ENCODE measurements around the gene RASAL2. TPM values are rescaled to one million over a fixed set of nuclear protein-coding genes. Genes with fewer than 3 reads are reported as not detected.

RASAL2 gene
- total and polyA plus RNA-seq, 9 of the 15 experiments (the other 6 are each of a cell fraction or from before 2014, with no cell fraction given): 0.13 to 1.0 (median 0.62) TPM

DNA sequence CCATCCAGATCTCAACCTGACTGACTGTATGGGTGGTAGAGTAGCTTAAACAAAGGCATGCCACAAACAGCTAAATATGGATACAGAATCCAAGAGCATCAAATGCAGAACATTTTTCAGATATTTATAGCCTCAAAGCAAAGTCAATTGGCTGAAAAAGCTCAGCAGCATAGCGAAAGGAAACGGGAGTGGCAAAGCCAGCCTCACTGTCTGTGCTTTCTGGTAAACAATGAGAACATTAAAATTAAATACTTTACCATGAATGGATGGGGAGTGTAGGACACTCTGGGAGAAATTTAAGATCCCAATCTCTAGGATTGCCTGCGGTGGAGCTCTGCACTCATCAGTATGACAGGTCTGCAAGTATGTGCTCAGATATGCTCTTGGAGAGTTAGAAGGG is 4.4 kb downstream of the RASAL2 start (continued):
- TF ChIP-seq, protein P1, sequence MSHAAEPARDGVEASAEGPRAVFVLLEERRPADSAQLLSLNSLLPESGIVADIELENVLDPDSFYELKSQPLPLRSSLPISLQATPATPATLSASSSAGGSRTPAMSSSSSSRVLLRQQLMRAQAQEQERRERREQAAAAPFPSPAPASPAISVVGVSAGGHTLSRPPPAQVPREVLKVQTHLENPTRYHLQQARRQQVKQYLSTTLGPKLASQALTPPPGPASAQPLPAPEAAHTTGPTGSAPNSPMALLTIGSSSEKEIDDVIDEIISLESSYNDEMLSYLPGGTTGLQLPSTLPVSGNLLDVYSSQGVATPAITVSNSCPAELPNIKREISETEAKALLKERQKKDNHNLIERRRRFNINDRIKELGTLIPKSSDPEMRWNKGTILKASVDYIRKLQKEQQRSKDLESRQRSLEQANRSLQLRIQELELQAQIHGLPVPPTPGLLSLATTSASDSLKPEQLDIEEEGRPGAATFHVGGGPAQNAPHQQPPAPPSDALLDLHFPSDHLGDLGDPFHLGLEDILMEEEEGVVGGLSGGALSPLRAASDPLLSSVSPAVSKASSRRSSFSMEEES (CRISPR knock-in tag; IDR thresholded peaks at IDR 0.05): no peak
- TF ChIP-seq BRF1 (IDR thresholded peaks at IDR 0.05; ENCODE audit: borderline replicate concordance, extremely low read depth, insufficient read length) (no peak), ZNF197 (CRISPR knock-in tag; IDR thresholded peaks at IDR 0.05; ENCODE audit: low read depth) (no peak), ESRRB (CRISPR knock-in tag; IDR thresholded peaks at IDR 0.05; ENCODE audit: borderline replicate concordance) (no peak)
- TF ChIP-seq, protein P2, sequence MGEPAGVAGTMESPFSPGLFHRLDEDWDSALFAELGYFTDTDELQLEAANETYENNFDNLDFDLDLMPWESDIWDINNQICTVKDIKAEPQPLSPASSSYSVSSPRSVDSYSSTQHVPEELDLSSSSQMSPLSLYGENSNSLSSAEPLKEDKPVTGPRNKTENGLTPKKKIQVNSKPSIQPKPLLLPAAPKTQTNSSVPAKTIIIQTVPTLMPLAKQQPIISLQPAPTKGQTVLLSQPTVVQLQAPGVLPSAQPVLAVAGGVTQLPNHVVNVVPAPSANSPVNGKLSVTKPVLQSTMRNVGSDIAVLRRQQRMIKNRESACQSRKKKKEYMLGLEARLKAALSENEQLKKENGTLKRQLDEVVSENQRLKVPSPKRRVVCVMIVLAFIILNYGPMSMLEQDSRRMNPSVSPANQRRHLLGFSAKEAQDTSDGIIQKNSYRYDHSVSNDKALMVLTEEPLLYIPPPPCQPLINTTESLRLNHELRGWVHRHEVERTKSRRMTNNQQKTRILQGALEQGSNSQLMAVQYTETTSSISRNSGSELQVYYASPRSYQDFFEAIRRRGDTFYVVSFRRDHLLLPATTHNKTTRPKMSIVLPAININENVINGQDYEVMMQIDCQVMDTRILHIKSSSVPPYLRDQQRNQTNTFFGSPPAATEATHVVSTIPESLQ (CRISPR knock-in tag; IDR thresholded peaks at IDR 0.05): no peak
- TF ChIP-seq, protein P3, sequence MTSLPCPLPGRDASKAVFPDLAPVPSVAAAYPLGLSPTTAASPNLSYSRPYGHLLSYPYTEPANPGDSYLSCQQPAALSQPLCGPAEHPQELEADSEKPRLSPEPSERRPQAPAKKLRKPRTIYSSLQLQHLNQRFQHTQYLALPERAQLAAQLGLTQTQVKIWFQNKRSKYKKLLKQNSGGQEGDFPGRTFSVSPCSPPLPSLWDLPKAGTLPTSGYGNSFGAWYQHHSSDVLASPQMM (CRISPR knock-in tag; IDR thresholded peaks at IDR 0.05): no peak

DNA sequence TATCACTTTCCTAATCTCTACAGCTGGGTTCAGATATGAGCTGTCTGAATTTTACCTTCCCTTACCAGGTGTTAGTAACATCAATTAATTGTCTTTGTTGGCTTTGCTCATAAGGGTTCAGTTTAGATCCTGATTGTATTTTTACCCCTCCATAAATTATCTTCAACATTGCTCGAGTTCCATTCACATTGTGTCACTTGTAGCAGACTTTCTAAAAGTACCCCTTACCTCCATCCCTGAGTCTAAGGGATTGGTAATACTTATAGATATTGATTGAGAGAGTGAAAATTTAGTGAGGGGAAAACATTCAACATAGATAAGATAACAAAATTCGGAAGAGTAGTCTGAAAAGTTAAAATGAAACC is 7.3 kb downstream of the RASAL2 start:
- Histone ChIP-seq H3K27ac (ENCODE audit: extremely low read depth, low read depth, low read length) (no peak overlapping the region), H3K9me3 (replicated peaks; ENCODE audit: control insufficient read depth, insufficient read depth, low read depth, low read length) (no peaks in the 10 kb centered on the region), H4K20me1 (replicated peaks; ENCODE audit: control insufficient read depth, insufficient read depth, low read length) (no peaks in the 10 kb centered on the region), H3K9me1 (ENCODE audit: control insufficient read depth, insufficient read depth, low read length) (no peaks in the 10 kb centered on the region), H3K4me3 (no peak overlapping the region), H2AFZ (ENCODE audit: low read depth, low read length) (no peak overlapping the region), H3K27me3 (ENCODE audit: control insufficient read depth in 2 of 2, insufficient read depth in 2 of 2, low read length in 2 of 2) (no peaks in the 10 kb centered on the region), H3K36me3 (ENCODE audit: control insufficient read depth, insufficient read depth, low read length) (no peaks in the 10 kb centered on the region), H3K4me1 (replicated peaks in 1 of 2; ENCODE audit: control insufficient read depth in 2 of 2, insufficient read depth in 2 of 2, low read length in 2 of 2) (no peaks in the 10 kb centered on the region), H3K4me2 (ENCODE audit: insufficient read depth, low read length) (no peak overlapping the region), H3K79me2 (ENCODE audit: control insufficient read depth, insufficient read depth, low read length) (no peaks in the 10 kb centered on the region), H3K9ac (ENCODE audit: insufficient read depth in 1 of 2, low read depth in 2 of 2, low read length in 2 of 2) (no peak overlapping the region)
- ATAC-seq (no peak), DNase-seq (ENCODE audit: extremely low read depth in 1 of 4, low spot score in 3 of 4) (no peak), FAIRE-seq (no peak)
- ChIA-PET POLR2A (interaction anchor here (0.6 kb wide), 1 partner anchor 790 kb away, joined by 4 read pairs; no protein-coding TSS in a partner anchor), CTCF (ENCODE audit: low intra/inter-chr PET ratio) (no interaction called here)
- in situ Hi-C loops (cut with MboI): no loop called here
- 0% methylated on average over 2 of the region's 2 CpGs for WGBS (ENCODE audit: insufficient coverage, low coverage, missing lambda C conversion rate)
- no TSS peak for BruUV-seq (replicated peaks)
- intact Hi-C loops (cut with micrococcal nuclease): no loop called here
- TF ChIP-seq TCF3 (CRISPR knock-in tag; IDR thresholded peaks at IDR 0.05): no peak
- TF ChIP-seq ZNF668 (CRISPR knock-in tag; IDR thresholded peaks at IDR 0.05): no peak
- TF ChIP-seq ARID1B (IDR thresholded peaks at IDR 0.05): no peak
- no peak for TF ChIP-seq ZKSCAN1 (IDR thresholded peaks at IDR 0.05; ENCODE audit: low read depth, low read length)
- no peak for TF ChIP-seq SMAD3 (CRISPR knock-in tag; conservative IDR thresholded peaks at IDR 0.05)
- no peak for TF ChIP-seq TEAD4 (IDR thresholded peaks at IDR 0.05; ENCODE audit: low read length)
- TF ChIP-seq TEAD4 (CRISPR knock-in tag; IDR thresholded peaks at IDR 0.05; ENCODE audit: borderline replicate concordance): no peak
- TF ChIP-seq, protein P4, sequence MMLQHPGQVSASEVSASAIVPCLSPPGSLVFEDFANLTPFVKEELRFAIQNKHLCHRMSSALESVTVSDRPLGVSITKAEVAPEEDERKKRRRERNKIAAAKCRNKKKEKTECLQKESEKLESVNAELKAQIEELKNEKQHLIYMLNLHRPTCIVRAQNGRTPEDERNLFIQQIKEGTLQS (IDR thresholded peaks at IDR 0.05): no peak
- TF ChIP-seq, protein P4 (CRISPR knock-in tag; conservative IDR thresholded peaks at IDR 0.05): no peak

Measured in K562 (cell line).